GF-D8 (cell line): ENCODE data around the gene HOXB2.
A peak's percentile ranks its signal among the peaks of the same experiment; 100 is the strongest.

Experiments
- DNase-seq: peaks from one replicate; lab custom pipeline; 2025; lab: John Stamatoyannopoulos, UW

Gene HOXB2

GRCh38 chr17:48552466-48553189 is 7.7 kb upstream of the HOXB2 start:
- DNase-seq, result no peak

DNA sequence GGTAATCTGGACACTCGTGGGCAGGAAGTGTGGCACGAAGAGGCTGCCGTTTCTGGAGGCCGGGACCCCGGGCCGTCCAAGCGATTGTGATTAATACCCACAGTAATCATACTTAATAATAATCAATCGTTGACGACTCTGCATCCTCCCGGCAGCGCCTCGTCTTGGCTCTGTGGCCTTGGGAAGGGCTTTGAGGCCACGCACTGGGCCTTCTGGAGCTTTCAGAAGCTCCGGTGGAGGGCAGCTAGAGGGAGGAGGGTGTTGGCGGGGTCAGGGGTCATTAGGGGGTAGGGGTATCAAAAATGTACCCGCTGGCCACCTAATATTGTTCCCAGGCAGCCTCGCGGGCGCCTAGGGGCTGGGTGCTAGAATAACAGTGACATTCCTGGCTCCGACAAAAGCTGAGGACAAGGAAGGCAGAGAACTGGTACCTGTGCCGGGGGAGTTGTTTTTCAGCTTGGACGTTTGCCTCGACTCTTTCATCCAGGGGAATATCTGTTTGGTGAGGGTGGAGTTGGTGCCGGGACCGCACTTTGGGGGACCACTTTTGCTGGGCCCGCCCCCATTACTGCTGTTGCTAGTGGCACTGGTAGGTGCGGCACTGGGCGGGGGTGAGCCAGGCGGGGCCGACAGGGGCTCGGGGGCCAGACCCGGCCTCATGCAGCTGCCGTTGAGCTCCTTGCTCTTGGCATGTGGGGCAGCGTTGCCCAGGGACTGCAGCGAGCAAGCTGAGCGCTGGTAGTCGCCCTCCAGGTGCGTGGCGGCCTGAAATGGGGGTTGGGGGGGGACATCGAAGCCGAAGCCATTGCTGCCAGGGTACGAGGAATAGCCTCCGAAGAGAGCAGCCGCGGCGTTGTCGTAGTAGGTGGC is 6.9 kb upstream of the HOXB2 start:
- no peak for DNase-seq

DNA sequence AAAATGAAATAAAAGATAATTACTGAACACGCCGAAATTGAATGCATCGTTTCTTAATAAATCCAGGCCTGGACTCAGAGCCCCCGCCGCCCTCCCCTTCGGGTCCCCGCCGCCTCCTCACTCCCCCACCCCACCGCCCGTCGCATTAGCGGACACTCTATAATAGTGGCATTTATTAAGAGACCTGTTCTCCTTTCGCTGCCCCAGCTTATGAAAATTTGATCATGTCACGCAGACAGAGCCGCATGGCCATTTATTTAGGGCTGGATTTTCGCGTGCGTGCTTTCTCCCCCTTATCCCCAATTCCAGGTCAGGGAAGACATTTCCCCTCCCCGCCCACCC is 6.3 kb upstream of the HOXB2 start:
- no peak for DNase-seq

GRCh38 chr17:48550502-48551213 is 5.7 kb upstream of the HOXB2 start:
- DNase-seq, result no peak

GRCh38 chr17:48549914-48550501 is 5.1 kb upstream of the HOXB2 start:
- no peak for DNase-seq

DNA sequence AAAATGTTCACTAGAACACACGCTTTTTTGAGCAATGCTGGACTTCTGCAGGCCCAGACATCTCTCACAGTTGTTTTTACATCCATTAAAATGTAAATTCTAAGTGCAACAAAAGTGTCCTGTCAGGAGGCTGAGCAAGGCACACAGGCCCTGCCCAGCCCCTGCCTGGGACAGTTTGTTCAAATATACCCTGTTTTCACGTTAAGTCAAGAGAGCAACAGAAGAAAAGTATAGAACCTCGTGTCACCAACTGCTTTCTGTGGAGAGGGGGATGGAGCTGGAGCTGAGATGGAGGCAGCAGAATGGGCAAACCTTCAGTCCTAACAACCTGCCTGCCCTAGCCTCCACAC is 4.3 kb upstream of the HOXB2 start:
- no peak for DNase-seq

DNA sequence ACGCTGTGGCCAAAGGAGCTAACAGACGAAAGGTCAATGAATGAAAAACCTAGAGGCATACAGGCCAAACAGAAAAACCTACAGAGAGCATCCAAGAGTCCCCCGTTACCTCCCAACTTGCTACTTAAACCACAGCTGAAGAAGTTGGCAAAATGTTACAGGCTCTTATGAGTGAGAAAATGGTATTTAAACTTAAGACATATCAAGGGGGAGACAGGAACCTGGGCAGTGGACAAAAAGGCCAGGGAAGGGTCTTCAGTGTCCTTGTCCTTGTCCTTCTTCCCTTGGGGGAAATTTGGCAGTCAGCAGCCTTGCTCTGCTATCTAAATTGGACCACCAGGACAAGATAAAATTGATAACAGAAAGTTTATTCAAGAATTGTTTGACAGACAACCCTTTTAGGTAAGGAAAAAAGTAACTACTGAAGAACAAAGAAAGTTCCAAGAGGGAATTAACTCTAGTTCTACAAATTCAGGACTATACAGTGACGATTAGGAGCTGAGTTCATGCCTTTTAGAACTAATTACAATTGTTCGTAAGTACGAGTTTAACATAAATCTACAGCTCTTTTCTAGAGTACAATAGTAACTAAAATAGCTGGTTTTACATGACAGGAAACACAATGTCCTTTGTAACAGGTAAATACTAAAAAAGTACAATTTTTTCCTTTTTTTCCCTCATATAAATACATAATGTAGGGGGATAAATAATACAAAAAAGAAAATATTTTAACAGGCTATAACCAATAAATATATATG is 3.8 kb upstream of the HOXB2 start:
- no peak for DNase-seq

DNA sequence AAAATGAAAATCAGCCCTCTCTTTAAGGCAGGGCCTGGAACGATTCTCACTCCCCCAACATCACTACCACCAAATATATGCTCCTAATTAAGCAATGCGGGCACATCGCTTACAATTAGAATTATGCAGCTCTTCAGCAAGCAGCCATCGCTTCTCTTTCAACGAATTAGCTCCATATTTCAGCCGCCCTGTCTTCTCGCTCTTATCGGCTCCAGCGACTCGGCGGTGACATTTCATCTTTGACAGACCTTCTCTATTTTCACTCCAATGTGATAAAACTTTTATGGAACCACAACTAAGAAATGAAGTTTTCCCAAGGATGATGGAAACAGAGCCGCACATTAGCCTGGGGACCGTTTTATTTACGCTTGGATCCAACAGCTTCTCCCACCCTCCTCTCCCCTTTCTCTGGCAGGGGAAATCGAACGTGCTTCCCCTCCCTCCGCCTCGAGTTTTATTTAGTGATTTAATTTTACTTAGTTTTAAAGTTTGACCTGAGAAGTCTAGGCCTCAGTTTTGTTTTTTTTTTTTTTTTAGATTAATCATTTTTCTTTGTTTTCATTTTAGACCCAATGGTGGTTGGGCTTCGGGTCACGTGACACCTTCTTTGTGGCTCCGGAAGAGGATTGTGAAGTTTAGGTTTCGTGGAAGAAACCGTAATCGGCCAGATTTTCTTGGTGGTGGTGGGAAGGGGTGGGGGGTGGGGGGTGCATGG is 3.1 kb upstream of the HOXB2 start:
- no peak for DNase-seq

GRCh38 chr17:48546924-48547807 is 2.3 kb upstream of the HOXB2 start:
- peak; percentile 92 for DNase-seq

- no peak for DNase-seq
Measured at GRCh38 chr17:48546137-48546923, 1.4 kb upstream of the HOXB2 start.

GRCh38 chr17:48545539-48545938 is 630 bp upstream of the HOXB2 start:
- DNase-seq, result no peak

GRCh38 chr17:48544349-48545021 is 424 bp downstream of the HOXB2 start:
- DNase-seq, result peak; percentile 31

GRCh38 chr17:48543854-48544348 is 1.0 kb downstream of the HOXB2 start:
- DNase-seq, result no peak

DNA sequence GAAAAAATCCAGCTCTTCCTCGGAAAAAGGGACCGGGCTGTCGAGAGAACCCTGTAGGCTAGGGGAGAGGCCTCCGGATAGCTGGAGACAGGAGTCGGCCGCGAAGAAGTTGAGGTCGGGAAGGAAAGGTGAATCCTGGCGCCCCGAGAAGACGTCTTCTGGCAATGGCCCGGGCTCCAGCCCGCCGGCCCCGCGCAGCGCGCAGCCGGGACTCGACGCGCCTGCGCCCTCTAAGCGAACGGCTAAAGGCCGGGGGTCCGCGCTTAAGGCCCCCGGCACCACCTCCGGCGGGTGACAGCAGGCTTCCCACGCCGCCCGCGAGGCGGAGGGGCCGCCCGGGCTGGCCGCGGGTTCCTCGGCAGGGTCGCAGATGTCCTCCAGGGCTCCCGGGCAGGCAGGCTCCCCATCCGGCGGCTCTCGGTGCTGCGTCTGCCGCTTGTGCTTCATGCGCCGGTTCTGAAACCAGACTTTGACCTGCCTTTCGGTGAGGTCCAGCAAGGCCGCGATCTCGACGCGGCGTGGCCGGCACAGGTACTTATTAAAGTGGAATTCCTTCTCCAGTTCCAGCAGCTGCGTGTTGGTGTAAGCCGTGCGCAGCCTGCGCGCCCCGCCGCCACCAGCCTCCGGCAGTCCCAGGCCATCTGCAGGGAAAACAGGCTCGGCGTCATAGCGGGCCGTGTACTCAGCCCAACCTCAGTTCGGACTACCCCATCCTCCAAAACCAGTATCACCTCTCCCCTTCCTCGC is 1.6 kb downstream of the HOXB2 start:
- no peak for DNase-seq

DNA sequence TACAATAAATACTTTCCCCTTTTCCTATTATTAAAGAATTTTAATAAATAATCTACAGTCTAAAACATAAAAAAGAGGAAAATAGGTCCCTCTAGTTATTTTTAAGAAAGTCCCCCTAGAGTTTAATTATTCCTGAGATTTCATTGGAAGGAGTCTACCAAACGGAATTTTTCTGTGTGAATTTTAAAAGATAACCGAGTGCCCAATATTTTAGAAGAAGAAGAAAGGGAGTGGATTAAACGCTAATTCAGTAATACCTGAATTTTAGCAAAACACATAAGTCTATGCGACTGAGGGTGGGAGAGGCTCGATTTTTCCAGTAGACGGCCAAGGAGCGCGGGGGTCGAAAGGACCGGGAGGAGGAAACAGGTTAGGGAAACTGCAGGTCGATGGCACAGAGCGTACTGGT is 2.2 kb downstream of the HOXB2 start:
- DNase-seq, result no peak

GRCh38 chr17:48542114-48542656 is 2.7 kb downstream of the HOXB2 start:
- DNase-seq, result peak; percentile 9

- DNase-seq, result no peak
Measured at GRCh38 chr17:48541577-48542113, 3.3 kb downstream of the HOXB2 start.
